CD4-positive, CD25-positive, alpha-beta regulatory T cell (primary cell): Measurements from ENCODE around the gene CNTN6. TPM values are rescaled to one million over a fixed set of nuclear protein-coding genes. Genes with fewer than 3 reads are reported as not detected.

Source experiments
- ATAC-seq, 2 donors: fragments of 150-1000 bp; cut with Tn5 transposase; one replicate each; pipeline ENCODE4 v1.10.0; 2021; ENCODE audit warnings: low read depth in 2 of 2, moderate number of reproducible peaks in 2 of 2, moderate library complexity in 1 of 2
- DNase-seq, 3 donors: peaks; one replicate each; pipeline versions ENCODE4 v3.0.0 to v3.0.0-alpha.2; 2012 to 2022; ENCODE audit warnings: mixed read lengths in 1 of 3
- H3K27ac ChIP-seq: one replicate; pipeline ENCODE4 v1.7.0; 2013; ENCODE audit warnings: mild to moderate bottlenecking, low read length; ENCODE audit not compliant: insufficient read depth, poor library complexity, severe bottlenecking
- H3K27me3 ChIP-seq: one replicate; pipeline ENCODE4 v1.7.0; 2013; ENCODE audit warnings: low read length; ENCODE audit not compliant: control insufficient read depth, insufficient read depth
- H3K36me3 ChIP-seq: one replicate; pipeline ENCODE4 v1.7.0; 2013; ENCODE audit warnings: mild to moderate bottlenecking, low read length, moderate library complexity; ENCODE audit not compliant: control insufficient read depth, insufficient read depth
- H3K4me1 ChIP-seq: 2 replicates; pipeline ENCODE4 v1.7.0; 2013; ENCODE audit warnings: mild to moderate bottlenecking, low read length; ENCODE audit not compliant: insufficient read depth, control insufficient read depth, poor library complexity, severe bottlenecking
- H3K4me3 ChIP-seq: one replicate; pipeline ENCODE4 v1.7.0; 2013; ENCODE audit warnings: low read depth, mild to moderate bottlenecking, low read length, moderate library complexity
- H3K9me3 ChIP-seq, 2 experiments: 1 replicate in 1 of 2; 2 replicates in 1 of 2; pipeline ENCODE4 v1.7.0; 2013; ENCODE audit warnings: low read length in 2 of 2, mild to moderate bottlenecking in 1 of 2, moderate library complexity in 1 of 2; ENCODE audit not compliant: control insufficient read depth in 2 of 2
- H3K27ac Mint-ChIP-seq, 3 donors: one replicate each; pipeline ENCODE4 v1.8.0; 2020 to 2022; ENCODE audit warnings: mild to moderate bottlenecking in 3 of 3, mixed read lengths in 3 of 3, moderate library complexity in 2 of 3
- H3K27me3 Mint-ChIP-seq: one replicate; pipeline ENCODE4 v1.8.0; 2022; ENCODE audit warnings: mild to moderate bottlenecking, mixed read lengths
- H3K36me3 Mint-ChIP-seq: one replicate; pipeline ENCODE4 v1.8.0; 2020; ENCODE audit warnings: mixed read lengths
- H3K4me1 Mint-ChIP-seq, 4 donors: one replicate each; pipeline ENCODE4 v1.8.0; 2020 to 2022; ENCODE audit warnings: mixed read lengths in 4 of 4, mild to moderate bottlenecking in 1 of 4
- H3K4me3 Mint-ChIP-seq, 4 donors: one replicate each; pipeline ENCODE4 v1.8.0; 2020 to 2022; ENCODE audit warnings: mild to moderate bottlenecking in 4 of 4, mixed read lengths in 4 of 4, moderate library complexity in 3 of 4
- H3K9me3 Mint-ChIP-seq, 7 donors: one replicate each; pipeline ENCODE4 v1.8.0; 2020 to 2022; ENCODE audit warnings: mixed read lengths in 7 of 7, mild to moderate bottlenecking in 3 of 7, moderate library complexity in 2 of 7
- polyA plus RNA-seq, 4 donors: library from polyadenylated mRNA; unstranded; fragments of 300-500 nt; fragmentation: Illumina TruSeq; gene quantifications; one replicate each; pipeline ENCODE4 v1.2.3, GENCODE V29; 2021
- total RNA-seq: library from RNA; stranded (reverse); gene quantifications from one replicate; pipeline ENCODE4 v1.2.3, GENCODE V29; 2022

Gene CNTN6
- total and polyA plus RNA-seq, 5 donors from 2014 or later = not detected

GRCh38 chr3:1287815-1288214 lies 195.0 kb downstream of the CNTN6 start:
- Mint-ChIP-seq H3K27ac (no peak overlapping the region), H3K4me3 (no peak overlapping the region), H3K27me3 (no peaks in the 10 kb centered on the region), H3K36me3 (no peaks in the 10 kb centered on the region), H3K9me3 (peaks cover 2 to 37% (median 17%) of the 10 kb centered on the region in 7 donors), H3K4me1 (no peaks in the 10 kb centered on the region)
- no peak overlapping the region for H3K4me3 ChIP-seq
- ATAC-seq (no peak), DNase-seq (no peak)
- H3K27ac ChIP-seq = no peak overlapping the region
- H3K27me3 ChIP-seq = no peaks in the 10 kb centered on the region
- H3K4me1 ChIP-seq = no peaks in the 10 kb centered on the region
- H3K9me3 ChIP-seq = peaks cover 3 to 13% of the 10 kb centered on the region in 2 experiments
- no peaks in the 10 kb centered on the region for H3K36me3 ChIP-seq

DNA sequence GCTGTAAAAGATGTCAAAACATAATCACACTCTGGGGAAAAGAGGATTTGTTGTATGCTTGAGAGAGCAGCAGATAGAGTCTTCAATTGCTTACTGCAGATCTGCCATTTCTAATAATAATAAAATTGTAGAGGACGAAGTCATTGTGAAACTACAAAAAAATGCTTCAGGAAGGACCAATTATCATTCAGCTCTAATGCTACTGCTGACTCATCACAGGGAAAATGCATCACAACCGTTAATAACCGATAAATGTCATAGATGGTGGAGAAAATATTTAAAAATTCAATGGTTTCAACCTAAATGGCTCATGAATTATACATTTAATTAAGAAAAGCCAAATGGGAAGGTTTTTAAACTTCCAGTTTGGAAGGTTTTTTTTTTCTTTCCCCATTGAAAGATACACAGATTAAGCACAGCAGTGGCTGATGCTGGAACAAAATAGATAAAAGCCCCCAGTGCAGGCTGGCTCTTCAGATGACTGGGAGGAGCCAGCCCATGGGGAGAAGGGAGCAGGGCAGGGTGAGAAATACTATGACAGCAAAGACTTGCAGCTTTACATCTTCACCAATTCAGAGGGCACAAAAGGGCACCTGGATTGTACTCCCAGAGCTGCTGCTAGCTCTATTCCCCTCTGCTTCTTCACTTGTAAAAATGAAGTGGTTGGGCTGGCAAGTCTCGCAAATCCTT lies 196.1 kb downstream of the CNTN6 start:
- no peak overlapping the region for H3K27ac Mint-ChIP-seq
- H3K27me3 ChIP-seq = no peaks in the 10 kb centered on the region
- DNase-seq = no peak
- peaks cover 3 to 42% (median 21%) of the 10 kb centered on the region in 7 donors for H3K9me3 Mint-ChIP-seq
- peaks cover 3 to 13% of the 10 kb centered on the region in 2 experiments for H3K9me3 ChIP-seq
- no peaks in the 10 kb centered on the region for H3K4me1 Mint-ChIP-seq
- H3K36me3 ChIP-seq = no peaks in the 10 kb centered on the region
- H3K36me3 Mint-ChIP-seq = no peaks in the 10 kb centered on the region
- H3K4me1 ChIP-seq = no peaks in the 10 kb centered on the region
- H3K27ac ChIP-seq = no peak overlapping the region
- no peak overlapping the region for H3K4me3 ChIP-seq
- ATAC-seq = no peak
- H3K4me3 Mint-ChIP-seq = no peak overlapping the region
- no peaks in the 10 kb centered on the region for H3K27me3 Mint-ChIP-seq

- Histone ChIP-seq H3K27ac (no peak overlapping the region), H3K36me3 (no peaks in the 10 kb centered on the region), H3K4me1 (no peaks in the 10 kb centered on the region), H3K9me3 (peaks cover 4 to 13% of the 10 kb centered on the region in 2 experiments), H3K27me3 (no peaks in the 10 kb centered on the region), H3K4me3 (no peak overlapping the region)
- Mint-ChIP-seq H3K9me3 (peaks cover 1 to 38% (median 13%) of the 10 kb centered on the region in 7 donors), H3K36me3 (no peaks in the 10 kb centered on the region), H3K4me3 (no peak overlapping the region), H3K4me1 (no peaks in the 10 kb centered on the region), H3K27ac (no peak overlapping the region), H3K27me3 (no peaks in the 10 kb centered on the region)
- ATAC-seq (no peak), DNase-seq (no peak)
Measured at GRCh38 chr3:1292571-1293071, 199.8 kb downstream of the CNTN6 start.

GRCh38 chr3:1294586-1294985 lies 201.8 kb downstream of the CNTN6 start:
- H3K27me3 Mint-ChIP-seq = no peaks in the 10 kb centered on the region
- no peaks in the 10 kb centered on the region for H3K4me1 Mint-ChIP-seq
- Histone ChIP-seq H3K36me3 (no peaks in the 10 kb centered on the region), H3K4me3 (no peak overlapping the region), H3K4me1 (no peaks in the 10 kb centered on the region), H3K27me3 (no peaks in the 10 kb centered on the region), H3K9me3 (peaks cover 6% of the 10 kb centered on the region in 2 experiments), H3K27ac (no peak overlapping the region)
- no peaks in the 10 kb centered on the region for H3K36me3 Mint-ChIP-seq
- H3K9me3 Mint-ChIP-seq = peaks cover 1 to 33% (median 8%) of the 10 kb centered on the region in 7 donors
- no peak overlapping the region for H3K4me3 Mint-ChIP-seq
- H3K27ac Mint-ChIP-seq = no peak overlapping the region
- ATAC-seq = no peak
- no peak for DNase-seq

GRCh38 chr3:1318296-1319005 lies 225.6 kb downstream of the CNTN6 start:
- Histone ChIP-seq H3K4me1 (no peaks in the 10 kb centered on the region), H3K27ac (no peak overlapping the region), H3K9me3 (peaks cover 0 to 3% of the 10 kb centered on the region in 2 experiments), H3K36me3 (no peaks in the 10 kb centered on the region), H3K4me3 (no peak overlapping the region), H3K27me3 (no peaks in the 10 kb centered on the region)
- ATAC-seq (no peak), DNase-seq (no peak)
- Mint-ChIP-seq H3K4me3 (no peak overlapping the region), H3K36me3 (no peaks in the 10 kb centered on the region), H3K9me3 (peaks cover 0 to 14% (median 1%) of the 10 kb centered on the region in 7 donors), H3K4me1 (no peaks in the 10 kb centered on the region), H3K27me3 (no peaks in the 10 kb centered on the region), H3K27ac (no peak overlapping the region)

- H3K27ac Mint-ChIP-seq = no peak overlapping the region
- H3K36me3 Mint-ChIP-seq = no peaks in the 10 kb centered on the region
- H3K9me3 Mint-ChIP-seq = peaks cover 2 to 33% (median 6%) of the 10 kb centered on the region in 7 donors
- no peaks in the 10 kb centered on the region for H3K36me3 ChIP-seq
- H3K9me3 ChIP-seq = no peaks in the 10 kb centered on the region
- H3K27ac ChIP-seq = no peak overlapping the region
- H3K27me3 Mint-ChIP-seq = no peaks in the 10 kb centered on the region
- no peak overlapping the region for H3K4me3 ChIP-seq
- DNase-seq (no peak), ATAC-seq (no peak)
- H3K27me3 ChIP-seq = no peaks in the 10 kb centered on the region
- H3K4me3 Mint-ChIP-seq = no peak overlapping the region
- no peaks in the 10 kb centered on the region for H3K4me1 ChIP-seq
- no peaks in the 10 kb centered on the region for H3K4me1 Mint-ChIP-seq
Measured at GRCh38 chr3:1326546-1326945, 233.7 kb downstream of the CNTN6 start.

- no peaks in the 10 kb centered on the region for H3K27me3 Mint-ChIP-seq
- Histone ChIP-seq H3K27me3 (no peaks in the 10 kb centered on the region), H3K9me3 (no peaks in the 10 kb centered on the region), H3K36me3 (no peaks in the 10 kb centered on the region), H3K4me1 (no peaks in the 10 kb centered on the region), H3K4me3 (no peak overlapping the region), H3K27ac (no peak overlapping the region)
- no peaks in the 10 kb centered on the region for H3K4me1 Mint-ChIP-seq
- no peak overlapping the region for H3K27ac Mint-ChIP-seq
- H3K9me3 Mint-ChIP-seq = peaks cover 1 to 34% (median 8%) of the 10 kb centered on the region in 7 donors
- ATAC-seq = no peak
- no peak overlapping the region for H3K4me3 Mint-ChIP-seq
- no peak for DNase-seq
- H3K36me3 Mint-ChIP-seq = no peaks in the 10 kb centered on the region
Measured at GRCh38 chr3:1330107-1330506, 237.3 kb downstream of the CNTN6 start.
